HCT116 (cell line): Measurements from ENCODE around the gene BTBD16. TPM values are rescaled to one million over a fixed set of nuclear protein-coding genes. Genes with fewer than 3 reads are reported as not detected.

ENCODE experiments used
- ATAC-seq: fragments of 200-7000 bp; cut with Tn5 transposase; 2 replicates; pipeline ENCODE4 v1.9.1; 2020; ENCODE audit warnings: mild to moderate bottlenecking, moderate library complexity
- BruUV-seq: library from RNA; stranded (reverse); fragments of 400-500 nt; replicated peaks from 2 replicates; lab custom pipeline; 2021; lab: Mats Ljungman, UMichigan
- CTCF ChIA-PET: fragments of 300-600 bp; sonication (Branson Sonifier 250); formaldehyde crosslinking; loops from one replicate; lab custom pipeline; 2021; ENCODE audit warnings: antibody characterized with exemption; lab: Charles Lee
- POLR2A ChIA-PET: fragments of 300-600, 350-600 bp; sonication (Branson Sonifier 250); formaldehyde crosslinking; loops from one replicate; lab custom pipeline; 2021; ENCODE audit warnings: antibody characterized with exemption; lab: Charles Lee
- RAD21 ChIA-PET, 2 experiments: fragments of 300-600 bp; sonication (Branson Sonifier 250); formaldehyde crosslinking; loops; one replicate each; lab custom pipeline; 2023; ENCODE audit warnings: low total read pairs in 2 of 2; ENCODE audit not compliant: uncharacterized antibody in 2 of 2, unreplicated experiment in 2 of 2, low non-redundant PET in 1 of 2; lab: Charles Lee
- DNase-seq: peaks from one replicate; pipeline ENCODE4 v3.0.0-alpha.2; 2010; ENCODE audit warnings: low read depth, low spot score
- H2AFZ ChIP-seq: fragments of 200-600 bp; shearing (Covaris generic), sonication (generic); 2 replicates; pipeline ENCODE4 v1.6.1; 2017; ENCODE audit warnings: low read depth, mixed run types, mixed read lengths, antibody characterized with exemption, low read length; ENCODE audit not compliant: poor library complexity, severe bottlenecking
- H3K27ac ChIP-seq: 2 replicates; pipeline ENCODE4 v1.5.1; 2012; ENCODE audit warnings: low read depth, low read length
- H3K27me3 ChIP-seq: fragments of 200-600 bp; sonication (generic); 2 replicates; pipeline ENCODE4 v1.6.1; 2016; ENCODE audit warnings: mixed run types, low read length, mixed read lengths; ENCODE audit not compliant: insufficient read depth
- H3K36me3 ChIP-seq, 2 experiments: fragments of 200-500 bp in 1 of 2; fragments of 200-600 bp in 1 of 2; sonication (Bioruptor generic) in 1 of 2; sonication (generic) in 1 of 2; 2 replicates each; pipeline versions ENCODE4 v1.5.1 to v1.6.1; 2014 to 2016; ENCODE audit warnings: low read length in 2 of 2, inconsistent platforms in 1 of 2, mixed read lengths in 1 of 2, mixed run types in 1 of 2; ENCODE audit not compliant: insufficient read depth in 2 of 2, control insufficient read depth in 1 of 2
- H3K4me1 ChIP-seq, 2 experiments: fragments of 200-600 bp in 1 of 2; sonication (generic) in 1 of 2; 2 replicates each; pipeline versions ENCODE4 v1.5.1 to v1.6.1; 2012 to 2017; ENCODE audit warnings: low read length in 2 of 2, inconsistent platforms in 1 of 2, mild to moderate bottlenecking in 1 of 2, mixed read lengths in 1 of 2, mixed run types in 1 of 2, moderate library complexity in 1 of 2; ENCODE audit not compliant: insufficient read depth in 2 of 2, control insufficient read depth in 1 of 2
- H3K4me2 ChIP-seq: fragments of 200-600 bp; sonication (generic); 2 replicates; pipeline ENCODE4 v1.6.1; 2017; ENCODE audit warnings: mixed run types, low read length, mixed read lengths
- H3K4me3 ChIP-seq, 2 experiments: fragments of 200-600 bp in 1 of 2; sonication (generic) in 1 of 2; replicated peaks in 1 of 2; 2 replicates each; pipeline ENCODE4 v1.5.1; 2011 to 2016; ENCODE audit warnings: low read length in 2 of 2, control low read depth in 1 of 2, low read depth in 1 of 2, mild to moderate bottlenecking in 1 of 2, mixed read lengths in 1 of 2, mixed run types in 1 of 2
- H3K79me2 ChIP-seq: fragments of 200-600 bp; sonication (generic); 2 replicates; pipeline ENCODE4 v1.6.1; 2017; ENCODE audit warnings: mild to moderate bottlenecking, mixed run types, low read length, moderate library complexity, mixed read lengths; ENCODE audit not compliant: insufficient read depth
- H3K9ac ChIP-seq: fragments of 200-600 bp; sonication (generic); 2 replicates; pipeline ENCODE4 v1.6.1; 2016; ENCODE audit warnings: low read length, mixed read lengths
- H3K9me2 ChIP-seq: fragments of 200-600 bp; sonication (generic), shearing (Covaris generic); 2 replicates; pipeline ENCODE4 v1.6.1; 2017; ENCODE audit warnings: mixed run types, mild to moderate bottlenecking, moderate library complexity; ENCODE audit not compliant: insufficient read depth
- H3K9me3 ChIP-seq, 2 experiments: fragments of 200-500 bp in 1 of 2; fragments of 200-600 bp in 1 of 2; sonication (Bioruptor generic) in 1 of 2; sonication (generic) in 1 of 2; 2 replicates each; pipeline ENCODE4 v1.6.1; 2014 to 2017; ENCODE audit warnings: low read length in 2 of 2, mixed read lengths in 2 of 2, inconsistent platforms in 1 of 2, low read depth in 1 of 2, mild to moderate bottlenecking in 1 of 2, mixed run types in 1 of 2, moderate library complexity in 1 of 2; ENCODE audit not compliant: control insufficient read depth in 1 of 2, insufficient read depth in 1 of 2
- H4K20me1 ChIP-seq: fragments of 200-600 bp; sonication (generic), shearing (Covaris generic); 2 replicates; pipeline ENCODE4 v1.6.1; 2017; ENCODE audit warnings: mixed run types, mild to moderate bottlenecking, moderate library complexity; ENCODE audit not compliant: insufficient read depth
- EZH2 ChIP-seq: fragments of 200-600 bp; sonication (generic); IDR thresholded peaks from 2 replicates; pipeline ENCODE4 v1.6.1; 2017; ENCODE audit warnings: antibody characterized with exemption, mixed run types
- POLR2A ChIP-seq: IDR thresholded peaks from 2 replicates; pipeline ENCODE4 v1.7.0; 2011; ENCODE audit warnings: borderline replicate concordance; ENCODE audit not compliant: insufficient read depth, insufficient read length; ENCODE audit errors: extremely low read depth
- ZFX ChIP-seq: fragments of 450-650 bp; IDR thresholded peaks from 2 replicates; pipeline ENCODE4 v1.6.1; 2017
- intact Hi-C: fragments of 100-400 bp; cut with micrococcal nuclease; formaldehyde crosslinking; loops from 2 replicates; pipeline ENCODE4 v1.10.0; 2022
- total RNA-seq: library from RNA; stranded (reverse); gene quantifications from one replicate; pipeline ENCODE4 v1.2.1, GENCODE V29; 2021; ENCODE audit not compliant: unreplicated experiment
- TF ChIP-seq, protein P1 (sequence below): IDR thresholded peaks from 2 replicates; pipeline ENCODE4 v1.6.1; 2012; ENCODE audit warnings: low read depth
- TF ChIP-seq, protein P2 (sequence below), 3 experiments: fragments of 200-600 bp in 1 of 3; sonication (generic) in 1 of 3; IDR thresholded peaks in 2 of 3; conservative IDR thresholded peaks in 1 of 3; 2 replicates each; pipeline ENCODE4 v1.5.1; 2012 to 2017; ENCODE audit warnings: low read depth in 2 of 3, low read length in 2 of 3, antibody characterized with exemption in 1 of 3, borderline replicate concordance in 1 of 3, control low read depth in 1 of 3, mild to moderate bottlenecking in 1 of 3, mixed read lengths in 1 of 3, mixed run types in 1 of 3, moderate library complexity in 1 of 3; ENCODE audit not compliant: insufficient read depth in 1 of 3

BTBD16 gene
- total RNA-seq, 1 experiment from 2014 or later, result 0.27 TPM

DNA sequence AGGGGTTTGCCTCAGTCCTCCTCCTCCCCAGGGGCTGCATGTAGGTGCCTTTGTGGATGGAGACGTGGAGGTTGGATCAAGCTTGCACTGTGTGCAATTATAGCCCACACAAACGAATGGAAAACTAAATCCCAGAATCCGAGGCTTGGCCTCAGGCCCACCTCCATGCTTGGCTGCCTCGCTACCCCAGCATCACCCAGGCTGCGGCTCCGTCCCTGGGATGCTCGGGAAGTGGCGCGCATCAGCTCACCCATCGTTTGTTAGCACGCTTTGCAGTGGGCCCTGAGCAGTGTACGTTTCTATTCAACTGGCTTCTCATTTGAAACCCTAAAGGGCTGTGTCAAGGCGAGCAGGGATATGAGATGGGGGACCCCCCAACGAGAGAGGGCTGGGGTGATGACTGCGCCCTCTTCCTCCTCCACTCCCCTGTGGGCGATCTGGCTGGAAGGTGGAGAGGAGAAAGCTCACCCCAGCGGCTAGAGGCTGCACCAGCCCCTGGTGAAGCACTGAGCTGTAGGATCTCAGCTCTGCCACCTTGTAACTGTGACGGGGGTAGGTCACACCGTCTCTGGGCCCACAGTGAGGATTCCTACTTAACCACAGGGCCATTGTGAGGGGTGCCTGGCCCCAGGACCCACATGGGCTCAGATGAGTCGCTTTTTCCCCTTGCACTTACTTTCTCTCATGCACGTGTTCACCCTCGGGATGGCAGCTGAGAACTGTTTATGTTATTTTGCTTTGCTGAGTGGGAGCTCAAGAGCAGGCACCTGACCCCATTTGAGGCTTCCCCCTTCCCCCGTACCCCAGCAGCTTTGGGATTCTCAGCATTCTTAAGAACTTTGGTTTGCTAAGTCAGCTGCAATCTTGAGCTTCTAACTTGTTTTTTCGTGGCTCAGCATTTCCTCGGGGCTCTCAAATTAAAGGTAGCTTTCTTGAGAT is 12.7 kb upstream of the BTBD16 start:
- ATAC-seq, result peak; percentile 27
- CTCF ChIA-PET, result interaction anchor here (1.2 to 1.8 kb wide), 3 partner anchors 10 to 21 kb away, joined by 3 to 9 read pairs (median 3); partner anchors contain the start of gene BTBD16
- intact Hi-C loops, result no loop called here

More for the DNA sequence above, 12.7 kb upstream of the BTBD16 start:
- Histone ChIP-seq H3K4me1 (no peaks in the 10 kb centered on the region), H3K4me2 (no peak overlapping the region), H3K9ac (no peak overlapping the region), H3K36me3 (no peaks in the 10 kb centered on the region), H3K79me2 (no peaks in the 10 kb centered on the region), H3K9me2 (no peaks in the 10 kb centered on the region), H3K27ac (no peak overlapping the region), H3K9me3 (peaks cover 7 to 8% of the 10 kb centered on the region in 2 experiments; a peak in 2 of 4 replicates), H2AFZ (no peak overlapping the region), H3K27me3 (no peaks in the 10 kb centered on the region), H4K20me1 (no peaks in the 10 kb centered on the region), H3K4me3 (no peak overlapping the region)
- no TSS peak for BruUV-seq
- TF ChIP-seq POLR2A (no peak), ZFX (no peak), EZH2 (no peak)
- TF ChIP-seq, protein P1, sequence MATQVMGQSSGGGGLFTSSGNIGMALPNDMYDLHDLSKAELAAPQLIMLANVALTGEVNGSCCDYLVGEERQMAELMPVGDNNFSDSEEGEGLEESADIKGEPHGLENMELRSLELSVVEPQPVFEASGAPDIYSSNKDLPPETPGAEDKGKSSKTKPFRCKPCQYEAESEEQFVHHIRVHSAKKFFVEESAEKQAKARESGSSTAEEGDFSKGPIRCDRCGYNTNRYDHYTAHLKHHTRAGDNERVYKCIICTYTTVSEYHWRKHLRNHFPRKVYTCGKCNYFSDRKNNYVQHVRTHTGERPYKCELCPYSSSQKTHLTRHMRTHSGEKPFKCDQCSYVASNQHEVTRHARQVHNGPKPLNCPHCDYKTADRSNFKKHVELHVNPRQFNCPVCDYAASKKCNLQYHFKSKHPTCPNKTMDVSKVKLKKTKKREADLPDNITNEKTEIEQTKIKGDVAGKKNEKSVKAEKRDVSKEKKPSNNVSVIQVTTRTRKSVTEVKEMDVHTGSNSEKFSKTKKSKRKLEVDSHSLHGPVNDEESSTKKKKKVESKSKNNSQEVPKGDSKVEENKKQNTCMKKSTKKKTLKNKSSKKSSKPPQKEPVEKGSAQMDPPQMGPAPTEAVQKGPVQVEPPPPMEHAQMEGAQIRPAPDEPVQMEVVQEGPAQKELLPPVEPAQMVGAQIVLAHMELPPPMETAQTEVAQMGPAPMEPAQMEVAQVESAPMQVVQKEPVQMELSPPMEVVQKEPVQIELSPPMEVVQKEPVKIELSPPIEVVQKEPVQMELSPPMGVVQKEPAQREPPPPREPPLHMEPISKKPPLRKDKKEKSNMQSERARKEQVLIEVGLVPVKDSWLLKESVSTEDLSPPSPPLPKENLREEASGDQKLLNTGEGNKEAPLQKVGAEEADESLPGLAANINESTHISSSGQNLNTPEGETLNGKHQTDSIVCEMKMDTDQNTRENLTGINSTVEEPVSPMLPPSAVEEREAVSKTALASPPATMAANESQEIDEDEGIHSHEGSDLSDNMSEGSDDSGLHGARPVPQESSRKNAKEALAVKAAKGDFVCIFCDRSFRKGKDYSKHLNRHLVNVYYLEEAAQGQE, result no peak
- TF ChIP-seq, protein P2, sequence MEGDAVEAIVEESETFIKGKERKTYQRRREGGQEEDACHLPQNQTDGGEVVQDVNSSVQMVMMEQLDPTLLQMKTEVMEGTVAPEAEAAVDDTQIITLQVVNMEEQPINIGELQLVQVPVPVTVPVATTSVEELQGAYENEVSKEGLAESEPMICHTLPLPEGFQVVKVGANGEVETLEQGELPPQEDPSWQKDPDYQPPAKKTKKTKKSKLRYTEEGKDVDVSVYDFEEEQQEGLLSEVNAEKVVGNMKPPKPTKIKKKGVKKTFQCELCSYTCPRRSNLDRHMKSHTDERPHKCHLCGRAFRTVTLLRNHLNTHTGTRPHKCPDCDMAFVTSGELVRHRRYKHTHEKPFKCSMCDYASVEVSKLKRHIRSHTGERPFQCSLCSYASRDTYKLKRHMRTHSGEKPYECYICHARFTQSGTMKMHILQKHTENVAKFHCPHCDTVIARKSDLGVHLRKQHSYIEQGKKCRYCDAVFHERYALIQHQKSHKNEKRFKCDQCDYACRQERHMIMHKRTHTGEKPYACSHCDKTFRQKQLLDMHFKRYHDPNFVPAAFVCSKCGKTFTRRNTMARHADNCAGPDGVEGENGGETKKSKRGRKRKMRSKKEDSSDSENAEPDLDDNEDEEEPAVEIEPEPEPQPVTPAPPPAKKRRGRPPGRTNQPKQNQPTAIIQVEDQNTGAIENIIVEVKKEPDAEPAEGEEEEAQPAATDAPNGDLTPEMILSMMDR (IDR thresholded peaks at IDR 0.05 in 2 of 3, conservative IDR thresholded peaks at IDR 0.05 in 1 of 3; ENCODE audit: borderline replicate concordance in 1 of 3, insufficient read depth in 1 of 3, low read depth in 2 of 3, low read length in 2 of 3), result no peak
- DNase-seq, result no peak
- ChIA-PET RAD21 (no interaction called here), POLR2A (no interaction called here)
